GM18873 (cell line): ENCODE data around the gene JCHAIN.
"Not testable (repeated sequence)": the region's sequence is repeated elsewhere in the genome, so short reads cannot be mapped to it uniquely, and the experiment has no call there.

Experiments used
- ATAC-seq: cut with Tn5 transposase; IDR thresholded peaks from one replicate; pipeline ENCODE4 v1.9.1; 2021; ENCODE audit warnings: mild to moderate bottlenecking, moderate library complexity, moderate number of reproducible peaks; ENCODE audit not compliant: unreplicated experiment, low FRiP score

Gene JCHAIN

GRCh38 chr4:70666369-70666768 lies at the start of gene JCHAIN:
Gene JCHAIN, minus strand, starts transcription at chr4:70666508. Its CDS starts 18 bp downstream, at chr4:70666490.
- no peak for ATAC-seq

- ATAC-seq, result no peak
These were observed 48.8 kb upstream of the JCHAIN start for GRCh38 chr4:70715097-70715496.

GRCh38 chr4:70714079-70714887 lies 48.0 kb upstream of the JCHAIN start:
- peak; percentile 38 for ATAC-seq

GRCh38 chr4:70713453-70714078 lies 47.3 kb upstream of the JCHAIN start:
- ATAC-seq, result peak; percentile 37

- ATAC-seq, result no peak
These were observed 46.5 kb upstream of the JCHAIN start for GRCh38 chr4:70712604-70713452.

- no peak for ATAC-seq
These were observed 45.8 kb upstream of the JCHAIN start for GRCh38 chr4:70712150-70712549.

GRCh38 chr4:70711599-70711998 lies 45.3 kb upstream of the JCHAIN start:
- ATAC-seq, result no peak

- ATAC-seq, result no peak
These were observed 43.4 kb upstream of the JCHAIN start for GRCh38 chr4:70709611-70710205.

- ATAC-seq, result no peak
These were observed 40.2 kb upstream of the JCHAIN start for GRCh38 chr4:70706516-70706915.

- no peak for ATAC-seq
These were observed 39.7 kb upstream of the JCHAIN start for GRCh38 chr4:70706044-70706461.

GRCh38 chr4:70705183-70706043 lies 39.1 kb upstream of the JCHAIN start:
- peak; percentile 47 for ATAC-seq

GRCh38 chr4:70704931-70705182 lies 38.5 kb upstream of the JCHAIN start:
- ATAC-seq, result peak; percentile 33

- peak; percentile 48 for ATAC-seq
These were observed 38.1 kb upstream of the JCHAIN start for GRCh38 chr4:70704215-70704930.

- no peak for ATAC-seq
These were observed 37.4 kb upstream of the JCHAIN start for GRCh38 chr4:70703619-70704214.

- not testable (repeated sequence) for ATAC-seq
These were observed 36.3 kb upstream of the JCHAIN start for GRCh38 chr4:70702592-70702991.

GRCh38 chr4:70701271-70701670 lies 35.0 kb upstream of the JCHAIN start:
- ATAC-seq, result no peak

- no peak for ATAC-seq
These were observed 34.4 kb upstream of the JCHAIN start for GRCh38 chr4:70700712-70701111.

GRCh38 chr4:70698435-70698834 lies 32.1 kb upstream of the JCHAIN start:
- not testable (repeated sequence) for ATAC-seq

GRCh38 chr4:70694633-70695032 lies 28.3 kb upstream of the JCHAIN start:
- ATAC-seq, result not testable (repeated sequence)
